Activated naive CD4-positive, alpha-beta T cell treated with anti-CD3 and anti-CD28 coated beads for 36 hours (primary cell): ENCODE data around the gene RTN4R. TPM values are rescaled to one million over a fixed set of nuclear protein-coding genes. Genes with fewer than 3 reads are reported as not detected.
"Not testable (repeated sequence)": the region's sequence is repeated elsewhere in the genome, so short reads cannot be mapped to it uniquely, and the experiment has no call there.

Experiments
- CTCF ChIA-PET: fragments of 350-600 bp; sonication (Branson Sonifier 250); formaldehyde crosslinking; loops from one replicate; lab custom pipeline; 2021; ENCODE audit warnings: antibody characterized with exemption; lab: Charles Lee
- DNase-seq: peaks from one replicate; pipeline ENCODE4 v3.0.0-alpha.2; 2020
- H3K27ac Mint-ChIP-seq: one replicate; pipeline ENCODE4 v1.8.0; 2021; ENCODE audit warnings: mild to moderate bottlenecking, mixed read lengths
- H3K27me3 Mint-ChIP-seq: one replicate; pipeline ENCODE4 v1.8.0; 2021; ENCODE audit warnings: low read depth, mixed read lengths
- H3K36me3 Mint-ChIP-seq: one replicate; pipeline ENCODE4 v1.8.0; 2021; ENCODE audit warnings: low read depth, mixed read lengths
- H3K4me1 Mint-ChIP-seq: one replicate; pipeline ENCODE4 v1.8.0; 2021; ENCODE audit warnings: low read depth, mixed read lengths
- H3K4me3 Mint-ChIP-seq: one replicate; pipeline ENCODE4 v1.8.0; 2021; ENCODE audit warnings: mild to moderate bottlenecking, moderate library complexity, mixed read lengths
- H3K9me3 Mint-ChIP-seq: one replicate; pipeline ENCODE4 v1.8.0; 2021; ENCODE audit warnings: mixed read lengths
- intact Hi-C: fragments of 100-400 bp; cut with micrococcal nuclease; formaldehyde crosslinking; loops from one replicate; pipeline ENCODE4 v1.15.1; 2023
- total RNA-seq, 2 experiments: library from RNA; stranded (reverse); gene quantifications; one replicate each; pipeline ENCODE4 v1.2.3, GENCODE V29; 2021

Gene RTN4R
- 1 to 10 TPM; 2.1 to 2.5 TPM for total RNA-seq

- intact Hi-C loops, result loop anchor here (1.0 to 5.0 kb wide), 4 partner anchors 36 to 298 kb away; no protein-coding TSS in a partner anchor
- Mint-ChIP-seq H3K27me3 (no peaks in the 10 kb centered on the region), H3K4me1 (peaks cover 4% of the 10 kb centered on the region), H3K36me3 (no peaks in the 10 kb centered on the region), H3K4me3 (peak within 1 kb of the TSS; percentile 66), H3K9me3 (no peaks in the 10 kb centered on the region), H3K27ac (no peak within 1 kb of the TSS)
- CTCF ChIA-PET, result interaction anchor here (1.5 kb wide), 1 partner anchor 111 kb away, joined by 3 read pairs; no protein-coding TSS in a partner anchor
- peak; percentile 65 for DNase-seq
These were observed at the start of gene RTN4R for GRCh38 chr22:20268279-20269012. TSS of gene RTN4R (minus strand) at chr22:20268318. CDS start at chr22:20268092, 226 bp downstream.

- H3K27me3 Mint-ChIP-seq, H3K36me3 Mint-ChIP-seq, H3K4me3 Mint-ChIP-seq, H3K27ac Mint-ChIP-seq, intact Hi-C loops, H3K9me3 Mint-ChIP-seq: not testable (repeated sequence)
- peaks cover 42% of the 10 kb centered on the region for H3K4me1 Mint-ChIP-seq
- CTCF ChIA-PET, result interaction anchor here (0.8 to 1.8 kb wide), 5 partner anchors 12 to 76 kb away, joined by 4 to 6 read pairs (median 4); partner anchors contain the start of gene ZNF74
- DNase-seq, result peak; percentile 62
These were observed 49.4 kb upstream of the RTN4R start for GRCh38 chr22:20317402-20318042.

GRCh38 chr22:20316844-20317401, 48.8 kb upstream of the RTN4R start:
- peaks cover 39% of the 10 kb centered on the region for H3K4me1 Mint-ChIP-seq
- no peaks in the 10 kb centered on the region for H3K9me3 Mint-ChIP-seq
- DNase-seq, result no peak
- H3K27ac Mint-ChIP-seq, result no peak overlapping the region
- CTCF ChIA-PET, result interaction anchor here (0.8 to 1.8 kb wide), 5 partner anchors 11 to 77 kb away, joined by 4 to 6 read pairs (median 4); partner anchors contain the start of gene ZNF74
- intact Hi-C loops, result no loop called here
- H3K27me3 Mint-ChIP-seq, result no peaks in the 10 kb centered on the region
- H3K36me3 Mint-ChIP-seq, result no peaks in the 10 kb centered on the region
- no peak overlapping the region for H3K4me3 Mint-ChIP-seq

GRCh38 chr22:20316217-20316843, 48.2 kb upstream of the RTN4R start:
- Mint-ChIP-seq H3K36me3 (no peaks in the 10 kb centered on the region), H3K9me3 (no peaks in the 10 kb centered on the region), H3K4me3 (no peak overlapping the region), H3K4me1 (peaks cover 33% of the 10 kb centered on the region), H3K27ac (no peak overlapping the region), H3K27me3 (no peaks in the 10 kb centered on the region)
- intact Hi-C loops, result no loop called here
- CTCF ChIA-PET, result interaction anchor here (1.8 kb wide), 1 partner anchor 25 kb away, joined by 6 read pairs; no protein-coding TSS in a partner anchor
- no peak for DNase-seq

GRCh38 chr22:20315337-20316216, 47.5 kb upstream of the RTN4R start:
- no peaks in the 10 kb centered on the region for H3K36me3 Mint-ChIP-seq
- intact Hi-C loops, result no loop called here
- no peaks in the 10 kb centered on the region for H3K27me3 Mint-ChIP-seq
- H3K4me1 Mint-ChIP-seq, result peaks cover 26% of the 10 kb centered on the region
- CTCF ChIA-PET, result interaction anchor here (1.1 kb wide), 1 partner anchor 105 kb away, joined by 3 read pairs; no protein-coding TSS in a partner anchor
- no peak overlapping the region for H3K27ac Mint-ChIP-seq
- no peaks in the 10 kb centered on the region for H3K9me3 Mint-ChIP-seq
- DNase-seq, result no peak
- H3K4me3 Mint-ChIP-seq, result no peak overlapping the region

- H3K9me3 Mint-ChIP-seq, intact Hi-C loops, H3K27ac Mint-ChIP-seq, H3K36me3 Mint-ChIP-seq, H3K4me3 Mint-ChIP-seq, H3K27me3 Mint-ChIP-seq, DNase-seq: not testable (repeated sequence)
- H3K4me1 Mint-ChIP-seq, result peaks cover 24% of the 10 kb centered on the region
- CTCF ChIA-PET, result interaction anchor here (1.1 kb wide), 1 partner anchor 105 kb away, joined by 3 read pairs; no protein-coding TSS in a partner anchor
These were observed 46.7 kb upstream of the RTN4R start for GRCh38 chr22:20314741-20315336.

- intact Hi-C loops, H3K36me3 Mint-ChIP-seq, H3K27ac Mint-ChIP-seq, H3K4me3 Mint-ChIP-seq, CTCF ChIA-PET, H3K27me3 Mint-ChIP-seq, DNase-seq, H3K9me3 Mint-ChIP-seq: not testable (repeated sequence)
- peaks cover 22% of the 10 kb centered on the region for H3K4me1 Mint-ChIP-seq
These were observed 46.1 kb upstream of the RTN4R start for GRCh38 chr22:20314206-20314605.

GRCh38 chr22:20313306-20314077, 45.4 kb upstream of the RTN4R start:
- CTCF ChIA-PET, H3K9me3 Mint-ChIP-seq, intact Hi-C loops, H3K27me3 Mint-ChIP-seq, H3K27ac Mint-ChIP-seq, H3K4me3 Mint-ChIP-seq, DNase-seq, H3K36me3 Mint-ChIP-seq: not testable (repeated sequence)
- peaks cover 16% of the 10 kb centered on the region for H3K4me1 Mint-ChIP-seq

- DNase-seq, result no peak
- no peaks in the 10 kb centered on the region for H3K36me3 Mint-ChIP-seq
- intact Hi-C loops, result no loop called here
These were observed 44.5 kb upstream of the RTN4R start for GRCh38 chr22:20312396-20313191.

More at GRCh38 chr22:20312396-20313191, 44.5 kb upstream of the RTN4R start:
- H3K27ac Mint-ChIP-seq, result no peak overlapping the region
- H3K9me3 Mint-ChIP-seq, result no peaks in the 10 kb centered on the region
- CTCF ChIA-PET, result no interaction called here
- H3K4me3 Mint-ChIP-seq, result no peak overlapping the region
- H3K27me3 Mint-ChIP-seq, result no peaks in the 10 kb centered on the region
- H3K4me1 Mint-ChIP-seq, result peaks cover 7% of the 10 kb centered on the region
